Measurements from ENCODE around the gene LYST. TPM values are rescaled to one million over a fixed set of nuclear protein-coding genes. Genes with fewer than 3 reads are reported as not detected.

LYST gene
- total and polyA plus RNA-seq, 2 of the 4 experiments (the other 2 are of a cell fraction) = 2.2 to 7.2 TPM

GRCh38 chr1:235710687-235711086 is 156.0 kb downstream of the LYST start:
- dilution Hi-C loops (cut with HindIII; ENCODE audit: low sequenced_read_pairs, unreplicated experiment) = no loop called here
- in situ Hi-C loops (cut with MboI; ENCODE audit: low sequenced_read_pairs) = no loop called here
- H4K8ac ChIP-seq (ENCODE audit: low read depth in 2 of 2, low read length in 2 of 2) = no peak overlapping the region
- no peak overlapping the region for H3K4me2 ChIP-seq (ENCODE audit: low read depth, low read length)
- H2AK9ac ChIP-seq (replicated peaks; ENCODE audit: low read depth, low read length, poor library complexity) = no peak overlapping the region
- H2AK5ac ChIP-seq (ENCODE audit: low read depth, low read length) = no peak overlapping the region
- CTCF ChIA-PET = interaction anchor here (0.6 kb wide), 1 partner anchor 77 kb away, joined by 4 read pairs; no protein-coding TSS in a partner anchor
- no peak overlapping the region for H2BK15ac ChIP-seq (ENCODE audit: low read depth, low read length)
- no peak overlapping the region for H3K27ac ChIP-seq (ENCODE audit: insufficient read depth, low read length)
- H3K18ac ChIP-seq (ENCODE audit: low read depth, low read length) = no peak overlapping the region
- H3K79me1 ChIP-seq (ENCODE audit: low read depth in 1 of 2, low read length in 2 of 2) = no peaks in the 10 kb centered on the region
- no peak overlapping the region for H4K5ac ChIP-seq (ENCODE audit: low read depth, low read length)
- ATAC-seq (ENCODE audit: low read depth) (no peak), DNase-seq (no peak)
- BruUV-seq (replicated peaks) = no TSS peak
- H4K91ac ChIP-seq (ENCODE audit: insufficient read depth, low read depth, low read length) = no peak overlapping the region
- H3K56ac ChIP-seq (ENCODE audit: extremely low read depth, insufficient read depth, low read length) = no peak overlapping the region
- H2BK5ac ChIP-seq (ENCODE audit: low read depth, low read length, poor library complexity, severe bottlenecking) = no peak overlapping the region
- peaks cover 3% of the 10 kb centered on the region; the same call in 1 of the 2 replicates for H3K9me1 ChIP-seq (ENCODE audit: insufficient read depth, low read length)
- no peaks in the 10 kb centered on the region for H3K27me3 ChIP-seq (ENCODE audit: control insufficient read depth, insufficient read depth, low read length)
- intact Hi-C loops (cut with micrococcal nuclease) = no loop called here
- no peak overlapping the region for H2BK120ac ChIP-seq (ENCODE audit: low read depth, low read length)
- no peaks in the 10 kb centered on the region for H3K36me3 ChIP-seq (ENCODE audit: control insufficient read depth, insufficient read depth, low read length)
- peak overlapping the region; percentile 8 for H2AFZ ChIP-seq (replicated peaks; ENCODE audit: low read length, poor library complexity)
- WGBS, 2 experiments (ENCODE audit: extremely low coverage in 2 of 2, insufficient read length in 1 of 2) = no CpG with 5 or more reads among the region's 3 CpGs
- no peak overlapping the region for H3K4me3 ChIP-seq (ENCODE audit: insufficient read depth, low read depth, low read length)
- no peak overlapping the region for H2BK20ac ChIP-seq (ENCODE audit: low read depth, low read length)
- H3K14ac ChIP-seq (replicated peaks; ENCODE audit: low read depth, low read length) = 0 out of 2 replicates have a peak overlapping the region, but pooled peaks have one; percentile 23
- H3K4ac ChIP-seq (ENCODE audit: low read depth, low read length) = no peak overlapping the region
- TF ChIP-seq RCOR1 (IDR thresholded peaks at IDR 0.05; ENCODE audit: insufficient replicate concordance, low read length) (no peak), CHD1 (IDR thresholded peaks at IDR 0.05; ENCODE audit: low read depth, low read length) (no peak)
- no peak overlapping the region for H3K23ac ChIP-seq (ENCODE audit: low read depth, low read length)
- H3K9me3 ChIP-seq (ENCODE audit: control insufficient read depth, insufficient read depth, low read length) = no peaks in the 10 kb centered on the region
- peaks cover 4% of the 10 kb centered on the region for H3K4me1 ChIP-seq (ENCODE audit: control insufficient read depth, insufficient read depth, low read length)
- H4K20me1 ChIP-seq (ENCODE audit: insufficient read depth, low read length) = no peaks in the 10 kb centered on the region
- POLR2A ChIA-PET (ENCODE audit: unreplicated experiment) = no interaction called here
- H3K9ac ChIP-seq (ENCODE audit: low read depth, low read length) = no peak overlapping the region

Measured in IMR-90 (cell line).